Measurements from ENCODE around the gene EXOSC10. TPM values are rescaled to one million over a fixed set of nuclear protein-coding genes. Genes with fewer than 3 reads are reported as not detected.

The EXOSC10 gene
- total RNA-seq, 2 donors from 2014 or later: 51.6 to 65.0 TPM

GRCh38 chr1:11129649-11130390 is 30.2 kb upstream of the EXOSC10 start:
- DNase-seq (ENCODE audit: low spot score): no peak
- Histone ChIP-seq H3K27ac (no peak overlapping the region), H3K36me3 (peaks cover 0 to 22% of the 10 kb centered on the region in 2 donors), H3K9me3 (no peaks in the 10 kb centered on the region), H3K4me3 (no peak overlapping the region), H3K4me1 (replicated peaks) (peaks cover 2% of the 10 kb centered on the region), H3K27me3 (replicated peaks; ENCODE audit: insufficient read depth) (no peaks in the 10 kb centered on the region)
- no peak for TF ChIP-seq POLR2A (IDR thresholded peaks at IDR 0.05)
- no peak for TF ChIP-seq CTCF (IDR thresholded peaks at IDR 0.05)
- TF ChIP-seq POLR2AphosphoS5 (IDR thresholded peaks at IDR 0.05): no peak
- WGBS: 93% methylated on average over 15 of the region's 15 CpGs
- intact Hi-C loops (cut with DNase I): no loop called here

- 86% methylated on average over 5 of the region's 5 CpGs for WGBS
- no peak for DNase-seq (ENCODE audit: low spot score)
- H3K27me3 ChIP-seq (replicated peaks; ENCODE audit: insufficient read depth): no peaks in the 10 kb centered on the region
- intact Hi-C loops (cut with DNase I): no loop called here
- TF ChIP-seq CTCF (IDR thresholded peaks at IDR 0.05) (no peak), POLR2A (IDR thresholded peaks at IDR 0.05) (no peak), POLR2AphosphoS5 (IDR thresholded peaks at IDR 0.05) (no peak)
- peaks cover 0 to 35% of the 10 kb centered on the region in 2 donors for H3K36me3 ChIP-seq
- H3K4me1 ChIP-seq (replicated peaks): no peaks in the 10 kb centered on the region
- no peak overlapping the region for H3K27ac ChIP-seq
- no peaks in the 10 kb centered on the region for H3K9me3 ChIP-seq
- H3K4me3 ChIP-seq: no peak overlapping the region
Measured at GRCh38 chr1:11126569-11126968, 26.9 kb upstream of the EXOSC10 start.

GRCh38 chr1:11125931-11126330 is 26.3 kb upstream of the EXOSC10 start:
- peaks cover 2 to 35% of the 10 kb centered on the region in 2 donors for H3K36me3 ChIP-seq
- 94% methylated on average over 5 of the region's 5 CpGs for WGBS
- DNase-seq (ENCODE audit: low spot score): no peak
- no peak overlapping the region for H3K27ac ChIP-seq
- no peaks in the 10 kb centered on the region for H3K9me3 ChIP-seq
- H3K4me1 ChIP-seq (replicated peaks): no peaks in the 10 kb centered on the region
- TF ChIP-seq POLR2AphosphoS5 (IDR thresholded peaks at IDR 0.05) (no peak), CTCF (IDR thresholded peaks at IDR 0.05) (no peak), POLR2A (IDR thresholded peaks at IDR 0.05) (no peak)
- intact Hi-C loops (cut with DNase I): no loop called here
- no peak overlapping the region for H3K4me3 ChIP-seq
- H3K27me3 ChIP-seq (replicated peaks; ENCODE audit: insufficient read depth): no peaks in the 10 kb centered on the region

GRCh38 chr1:11124965-11125364 is 25.3 kb upstream of the EXOSC10 start:
- no peaks in the 10 kb centered on the region for H3K9me3 ChIP-seq
- intact Hi-C loops (cut with DNase I): no loop called here
- H3K4me1 ChIP-seq (replicated peaks): no peaks in the 10 kb centered on the region
- DNase-seq (ENCODE audit: low spot score): no peak
- peaks cover 3 to 26% of the 10 kb centered on the region in 2 donors for H3K36me3 ChIP-seq
- 92% methylated on average over 3 of the region's 3 CpGs for WGBS
- no peak overlapping the region for H3K27ac ChIP-seq
- H3K4me3 ChIP-seq: no peak overlapping the region
- no peaks in the 10 kb centered on the region for H3K27me3 ChIP-seq (replicated peaks; ENCODE audit: insufficient read depth)
- no peak for TF ChIP-seq POLR2AphosphoS5 (IDR thresholded peaks at IDR 0.05)
- TF ChIP-seq POLR2A (IDR thresholded peaks at IDR 0.05): no peak
- no peak for TF ChIP-seq CTCF (IDR thresholded peaks at IDR 0.05)

GRCh38 chr1:11116318-11116717 is 16.6 kb upstream of the EXOSC10 start:
- H3K36me3 ChIP-seq: peaks cover 0 to 15% of the 10 kb centered on the region in 2 donors
- WGBS: 95% methylated on average over 2 of the region's 2 CpGs

More at GRCh38 chr1:11116318-11116717, 16.6 kb upstream of the EXOSC10 start:
- Histone ChIP-seq H3K27ac (no peak overlapping the region), H3K4me3 (no peak overlapping the region), H3K9me3 (no peaks in the 10 kb centered on the region), H3K4me1 (replicated peaks) (no peaks in the 10 kb centered on the region), H3K27me3 (replicated peaks; ENCODE audit: insufficient read depth) (no peaks in the 10 kb centered on the region)
- TF ChIP-seq POLR2A (IDR thresholded peaks at IDR 0.05): no peak
- intact Hi-C loops (cut with DNase I): no loop called here
- DNase-seq (ENCODE audit: low spot score): no peak

Data from prostate gland (tissue), 2 donors.